Stimulated activated CD4-positive, alpha-beta T cell treated with anti-CD3 and anti-CD28 coated beads, Interleukin-2, amount 100 ng/mL, for 24 hours (primary cell): Measurements from ENCODE around the gene ARHGAP8.
A peak's percentile ranks its signal among the peaks of the same experiment; 100 is the strongest.

Experiments used
- DNase-seq, 2 donors: peaks; one replicate each; pipeline ENCODE4 v3.0.0-alpha.2; 2020

ARHGAP8 gene

GRCh38 chr22:44807232-44807631, 54.9 kb downstream of the ARHGAP8 start:
- DNase-seq, result no peak

DNA sequence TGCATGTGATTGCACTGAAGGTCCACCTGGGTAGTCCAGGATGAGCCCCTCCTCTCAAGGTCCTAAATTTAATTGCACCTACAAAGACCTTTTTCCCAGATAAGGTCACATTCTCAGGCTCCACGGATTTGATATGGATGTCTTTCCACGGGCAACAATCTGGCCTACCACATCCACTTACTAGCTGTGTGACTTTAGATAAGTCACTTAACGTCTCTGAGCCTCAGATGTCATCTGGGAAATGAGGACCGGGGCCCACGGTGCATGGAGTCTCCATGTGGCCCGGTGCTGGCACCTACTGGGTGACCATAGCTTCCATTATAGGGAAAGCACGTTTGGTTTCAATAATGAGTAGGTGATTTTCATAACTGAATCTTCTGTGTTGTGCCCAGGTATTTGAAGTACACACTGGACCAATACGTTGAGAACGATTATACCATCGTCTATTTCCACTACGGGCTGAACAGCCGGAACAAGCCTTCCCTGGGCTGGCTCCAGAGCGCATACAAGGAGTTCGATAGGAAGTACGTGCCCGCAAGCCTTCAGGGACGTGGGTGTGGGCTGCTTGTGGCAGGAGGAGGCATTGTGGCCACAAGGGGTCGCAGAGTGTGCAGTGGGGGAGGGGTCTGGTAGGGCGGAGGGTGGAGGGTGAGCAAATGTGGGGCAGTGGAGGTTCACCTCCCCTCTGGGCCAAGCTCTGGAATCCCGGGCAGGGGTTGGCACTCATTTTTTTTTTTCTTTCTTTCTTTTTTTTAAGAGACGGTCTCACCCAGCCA, 55.7 kb downstream of the ARHGAP8 start:
- DNase-seq, result peak in 1 of 2 donors; percentile 9

DNA sequence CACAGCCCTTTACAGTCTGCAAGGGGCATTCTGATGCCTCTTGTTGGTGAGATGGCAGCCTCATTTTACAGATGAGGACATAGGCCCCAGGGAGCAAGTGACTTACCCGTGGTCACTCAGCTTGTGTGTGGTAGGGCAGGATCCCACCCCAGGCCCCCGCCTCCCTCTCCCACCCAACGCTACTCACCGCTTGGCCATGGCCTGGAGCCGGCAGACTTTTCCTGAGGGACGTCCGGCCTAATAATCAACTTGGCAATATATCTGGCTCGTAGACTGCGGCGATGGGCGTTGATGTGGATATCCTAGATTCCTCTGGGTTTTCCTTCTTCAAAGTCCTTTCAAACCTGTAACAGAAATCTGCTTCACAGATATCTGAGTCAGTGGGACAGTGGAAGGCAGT, 57.1 kb downstream of the ARHGAP8 start:
- DNase-seq, result no peak

DNA sequence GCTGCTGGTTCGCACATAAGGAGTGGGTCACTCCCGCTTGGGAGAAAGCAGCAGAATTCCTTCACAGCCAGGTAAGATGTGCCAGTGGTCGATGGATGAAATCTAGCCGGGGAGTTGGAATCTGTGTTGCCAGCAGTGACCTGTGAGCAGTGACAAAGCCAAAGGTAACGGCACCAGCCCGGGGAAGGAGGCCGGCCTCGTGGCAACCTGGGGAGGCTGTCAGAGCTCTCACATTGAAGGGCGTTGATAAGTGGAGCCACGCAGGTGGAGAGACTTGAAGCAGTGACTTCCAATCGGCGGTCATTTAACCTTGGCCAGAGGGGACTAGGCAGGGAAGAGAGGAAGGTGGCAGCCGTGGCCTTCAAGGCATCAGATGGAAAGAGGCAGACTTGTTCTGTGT, 58.8 kb downstream of the ARHGAP8 start:
- DNase-seq, result no peak

- no peak for DNase-seq
These were observed 61.0 kb downstream of the ARHGAP8 start for GRCh38 chr22:44813416-44813815.

GRCh38 chr22:44814266-44815098, 62.1 kb downstream of the ARHGAP8 start:
- no peak for DNase-seq

DNA sequence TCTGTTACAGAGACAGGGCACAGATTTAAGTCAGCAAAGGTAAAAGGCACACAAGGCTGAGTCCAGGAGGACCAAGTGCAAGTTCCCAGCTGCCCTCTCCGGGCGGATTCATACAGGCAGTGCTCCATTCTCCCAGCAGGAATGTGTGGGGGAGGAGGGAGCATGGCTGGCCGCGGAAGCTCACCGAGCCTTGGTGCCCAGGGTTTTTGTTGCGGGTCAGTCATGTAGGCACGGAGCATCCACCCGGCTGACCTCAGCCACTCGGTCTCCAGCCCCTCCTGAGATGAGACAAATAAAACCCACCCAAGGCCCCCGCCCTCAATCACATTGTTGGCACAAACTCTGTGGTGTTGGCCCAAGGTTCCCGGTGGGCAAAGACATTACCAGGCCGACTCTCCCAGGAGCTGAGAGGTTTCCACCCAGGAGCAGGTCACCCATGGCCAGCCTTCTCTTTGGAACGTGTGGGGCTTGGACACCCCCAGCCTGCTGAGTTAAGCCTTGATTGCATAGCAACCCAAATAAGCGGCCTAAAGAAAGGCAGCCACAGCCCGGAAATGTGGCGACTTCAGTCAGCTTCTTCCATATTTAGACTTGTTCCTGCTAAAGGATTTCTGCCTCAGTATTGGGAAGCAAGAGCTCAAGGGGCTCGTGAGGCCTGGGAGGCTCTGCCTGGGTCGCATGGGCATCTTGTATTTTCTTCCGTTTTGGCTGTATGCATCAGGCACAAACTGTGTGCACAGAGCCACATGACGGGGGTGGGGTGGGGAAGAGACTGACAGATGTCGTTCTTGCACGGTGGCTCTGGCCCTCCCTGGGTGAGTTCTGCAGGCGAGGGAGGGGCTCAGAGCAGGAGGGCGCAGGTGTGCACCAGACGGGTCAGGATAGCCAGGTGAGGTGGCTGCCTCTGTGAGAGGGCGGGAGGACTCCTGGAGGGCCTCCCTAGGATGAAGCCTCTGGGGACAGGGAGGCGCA, 63.0 kb downstream of the ARHGAP8 start:
- no peak for DNase-seq

DNA sequence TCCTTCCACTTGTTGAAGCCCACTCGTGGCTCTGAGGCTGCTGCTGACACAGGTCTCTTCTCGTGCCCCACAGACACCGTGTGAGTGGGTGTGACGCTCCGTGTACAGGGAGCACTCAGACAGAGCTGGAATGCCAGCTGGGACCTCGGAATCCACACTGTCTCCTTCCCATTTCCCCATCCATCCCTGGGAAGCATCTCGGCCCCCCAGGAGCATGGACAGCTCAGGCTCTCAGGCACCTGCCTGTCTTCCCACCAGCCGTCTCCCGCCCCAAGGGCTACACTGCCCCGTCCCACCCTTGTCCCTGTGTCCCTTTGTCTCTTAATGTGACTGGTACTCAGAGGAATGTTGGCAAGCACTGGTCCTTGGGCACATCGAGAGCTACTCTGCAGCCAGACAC, 63.8 kb downstream of the ARHGAP8 start:
- DNase-seq, result no peak

DNA sequence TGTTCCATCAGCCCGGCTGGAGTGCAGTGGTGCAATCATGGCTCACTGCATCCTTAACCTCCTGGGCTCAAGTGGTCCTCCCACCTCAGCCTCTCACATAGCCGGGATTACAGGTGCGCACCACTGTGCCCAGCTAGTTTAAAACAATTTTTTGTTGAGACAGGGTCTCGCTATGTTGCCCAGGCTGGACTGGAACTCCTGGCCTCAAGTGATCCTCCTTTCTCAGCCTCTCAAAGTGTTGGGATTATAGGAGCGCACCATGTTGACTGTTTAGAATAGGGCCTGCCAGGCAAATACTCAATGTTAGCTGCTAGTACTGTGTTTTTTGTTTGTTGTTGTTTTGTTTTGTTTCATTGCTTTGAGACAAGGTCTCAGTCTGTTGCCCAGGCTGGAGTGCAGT, 66.4 kb downstream of the ARHGAP8 start:
- DNase-seq, result no peak

DNA sequence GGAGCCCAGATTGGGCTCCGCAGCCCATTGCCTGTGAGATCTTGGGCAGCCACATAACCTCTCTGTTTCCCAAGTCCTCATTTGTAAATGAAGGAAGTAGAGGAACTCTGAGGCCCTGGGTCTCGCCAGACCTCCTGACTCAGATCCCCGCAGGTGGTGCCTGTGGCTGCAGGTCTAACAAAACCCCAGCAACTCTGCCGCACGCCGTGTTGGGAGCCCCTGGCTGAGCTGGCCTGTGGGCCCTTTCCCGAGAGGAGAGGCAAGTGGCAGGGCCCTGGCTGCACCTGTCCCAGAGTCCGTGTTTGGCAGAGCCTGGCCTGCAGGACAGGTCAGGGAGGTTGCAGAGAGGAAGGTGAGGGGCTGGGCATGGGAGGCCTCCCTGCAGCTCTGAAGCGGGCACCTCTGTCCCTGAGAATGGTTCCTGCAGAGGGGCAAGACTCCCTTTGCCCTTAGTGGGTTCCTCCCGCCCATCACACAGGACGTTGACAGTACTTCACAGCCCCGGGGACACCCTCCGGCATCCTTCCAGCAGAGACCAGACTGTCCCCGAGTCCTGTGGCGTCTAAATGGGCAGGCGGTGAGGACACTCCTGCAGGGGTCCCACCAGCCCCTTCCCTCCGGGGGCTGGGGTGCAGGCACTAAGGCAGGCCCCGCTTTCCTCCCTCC, 67.7 kb downstream of the ARHGAP8 start:
- DNase-seq, result no peak

DNA sequence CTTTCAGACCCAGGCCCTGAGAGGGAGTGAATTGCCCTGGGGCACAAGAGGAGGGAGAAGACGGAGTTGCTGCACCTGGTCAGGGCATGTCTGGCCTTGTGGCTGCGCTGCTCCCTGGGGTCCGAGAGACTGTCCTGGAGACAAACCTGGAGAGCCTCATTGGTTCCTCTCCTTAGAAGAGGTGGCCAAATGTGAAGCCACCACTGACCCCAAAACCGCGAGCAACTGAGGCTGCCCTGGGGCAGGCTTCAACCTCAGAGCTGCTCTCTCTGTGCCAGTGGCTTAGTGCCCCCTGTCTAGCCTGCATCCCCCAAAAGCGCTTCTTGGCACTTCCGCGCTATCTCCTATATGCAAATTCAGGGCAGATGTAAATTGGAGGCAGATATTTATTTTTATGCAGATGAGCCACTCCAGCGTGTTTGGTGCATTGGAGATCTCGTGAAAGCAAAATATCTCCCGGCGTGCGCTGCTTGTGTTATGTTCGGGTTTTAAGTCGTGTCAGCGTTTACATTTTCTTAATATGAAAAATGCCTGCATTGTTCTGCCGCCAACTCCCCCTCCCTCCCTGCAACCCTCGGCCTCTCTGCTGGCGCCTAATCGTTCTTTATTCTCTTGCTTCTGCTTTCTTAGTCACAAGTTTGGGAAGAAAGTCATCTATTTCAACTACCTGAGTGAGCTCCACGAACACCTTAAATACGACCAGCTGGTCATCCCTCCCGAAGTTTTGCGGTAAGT, 69.5 kb downstream of the ARHGAP8 start:
- no peak for DNase-seq

DNA sequence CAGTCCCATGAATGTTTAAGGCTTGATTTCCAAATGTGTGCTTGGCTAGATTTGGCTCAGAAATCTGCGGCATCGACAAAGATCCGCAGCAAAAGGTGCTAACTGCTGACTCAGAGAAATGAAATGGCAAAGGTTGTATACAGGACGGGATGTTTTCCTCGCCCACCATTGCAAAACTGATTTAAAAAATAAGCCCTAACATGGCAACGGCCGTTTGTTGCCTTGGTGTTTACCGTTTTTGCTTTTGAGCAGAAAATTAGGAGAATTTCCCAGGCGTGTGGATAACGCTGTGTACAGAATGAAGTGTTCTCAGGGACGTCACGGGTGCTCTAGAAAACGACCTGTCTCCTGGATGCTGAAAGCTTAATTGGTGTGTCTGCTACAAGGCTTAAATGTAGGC, 70.2 kb downstream of the ARHGAP8 start:
- DNase-seq, result no peak

- no peak for DNase-seq
These were observed 71.0 kb downstream of the ARHGAP8 start for GRCh38 chr22:44823396-44823795.

- DNase-seq, result no peak
These were observed 71.4 kb downstream of the ARHGAP8 start for GRCh38 chr22:44823806-44824205.

- DNase-seq, result no peak
These were observed 71.9 kb downstream of the ARHGAP8 start for GRCh38 chr22:44824271-44824670.

DNA sequence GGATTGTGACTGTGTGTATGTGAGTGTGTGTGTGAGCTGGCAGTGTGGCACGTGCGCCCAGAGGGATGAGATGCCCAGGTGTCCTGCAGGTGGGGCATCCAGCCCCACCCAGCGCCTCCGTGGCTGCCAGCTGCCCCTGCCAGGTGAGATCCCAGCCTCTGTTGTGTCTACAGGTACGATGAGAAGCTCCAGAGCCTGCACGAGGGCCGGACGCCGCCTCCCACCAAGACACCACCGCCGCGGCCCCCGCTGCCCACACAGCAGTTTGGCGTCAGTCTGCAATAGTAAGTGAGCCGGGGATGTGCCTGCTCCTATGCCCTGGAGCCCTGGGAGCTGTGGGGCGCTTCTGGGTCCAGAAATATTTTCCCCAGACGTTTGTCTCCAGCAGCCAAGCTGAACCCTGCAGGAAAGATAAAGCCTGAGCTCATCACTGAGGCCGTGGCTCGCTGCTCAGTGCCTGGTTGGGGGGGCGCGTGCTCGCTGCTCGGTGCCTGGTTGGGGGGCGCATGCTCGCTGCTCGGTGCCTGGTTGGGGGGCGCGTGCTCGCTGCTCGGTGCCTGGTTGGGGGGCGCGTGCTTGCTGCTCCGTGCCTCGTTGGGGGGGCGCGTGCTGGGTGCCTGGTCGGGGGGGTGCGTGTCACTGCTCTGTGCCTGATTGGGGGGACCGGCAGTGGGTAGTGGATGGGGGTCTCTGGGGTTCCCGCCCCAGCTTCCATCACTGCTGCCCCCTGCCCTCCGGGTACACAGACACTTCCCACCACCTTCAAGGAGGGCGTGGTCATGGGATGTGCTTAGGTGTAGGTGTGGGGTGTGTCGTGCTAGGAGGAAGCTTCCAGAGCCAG, 73.2 kb downstream of the ARHGAP8 start:
- DNase-seq, result no peak

DNA sequence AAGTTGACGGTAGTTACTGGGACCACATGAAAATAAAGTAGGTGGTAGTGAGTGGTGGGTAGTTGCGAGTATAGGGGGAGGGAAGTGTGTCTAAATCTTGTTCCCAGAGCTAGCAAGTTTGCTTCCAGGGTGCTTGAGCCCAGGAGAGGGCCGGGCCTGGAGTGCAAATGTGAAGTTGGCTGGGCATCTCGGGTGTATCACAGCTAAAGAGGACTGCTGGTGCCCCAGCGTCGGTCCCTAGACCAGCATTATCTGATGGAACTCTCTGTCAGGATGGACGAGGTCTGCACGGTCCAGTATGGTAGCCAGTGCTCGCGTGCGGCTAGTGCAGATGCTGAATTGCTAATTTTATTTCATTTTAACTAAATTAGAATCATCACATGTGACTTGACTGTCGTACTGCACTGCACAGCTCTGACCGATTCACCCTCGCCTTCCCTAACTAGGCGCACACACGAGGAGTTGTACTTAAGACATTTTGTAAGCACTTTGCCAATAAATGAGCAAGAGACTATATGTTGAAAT, 75.4 kb downstream of the ARHGAP8 start:
- DNase-seq, result no peak

GRCh38 chr22:44828193-44828592, 75.8 kb downstream of the ARHGAP8 start:
- peak; percentile 30 to 46 for DNase-seq

- DNase-seq, result no peak
These were observed 79.5 kb downstream of the ARHGAP8 start for GRCh38 chr22:44831885-44832284.

DNA sequence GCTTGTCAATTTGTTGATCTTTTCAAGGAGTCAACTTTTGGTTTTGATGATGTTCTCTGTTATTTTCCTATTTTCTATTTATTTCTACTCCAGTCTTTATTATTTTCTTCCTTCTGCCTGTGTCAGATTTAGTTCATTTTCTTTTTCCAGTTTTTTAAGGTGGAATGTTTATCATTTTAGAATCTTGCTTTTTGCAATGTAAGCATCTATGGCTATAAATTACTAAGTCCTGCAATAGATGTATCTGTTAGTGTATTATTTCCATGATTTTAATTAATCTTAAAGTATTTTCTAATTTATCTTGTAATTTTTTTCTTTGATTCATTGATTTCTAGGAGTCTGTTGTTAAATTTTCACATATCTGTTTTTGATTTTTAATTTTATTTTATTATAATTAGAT, 81.7 kb downstream of the ARHGAP8 start:
- no peak for DNase-seq

DNA sequence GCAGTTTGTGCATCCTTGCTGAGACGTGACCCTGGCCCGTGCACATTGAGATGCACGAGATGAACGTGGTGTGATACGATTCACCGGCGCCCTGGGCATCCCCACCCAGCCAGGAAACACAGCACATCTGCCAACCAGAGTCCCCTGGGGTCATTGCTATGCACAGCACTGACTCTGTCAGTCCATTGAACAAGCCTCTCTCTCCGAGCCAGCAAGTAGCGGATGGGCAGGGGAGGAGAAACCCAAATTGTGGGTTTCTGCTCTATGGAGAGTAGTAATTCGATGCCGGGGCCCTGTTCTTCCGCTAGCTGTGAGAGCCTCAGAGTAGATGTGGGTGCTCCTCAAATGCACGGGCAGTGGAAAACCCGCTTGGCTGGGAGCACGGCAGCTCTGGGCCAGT, 85.1 kb downstream of the ARHGAP8 start:
- no peak for DNase-seq
